Bronchial epithelial cell (primary cell): ENCODE results near the gene LRRC55. TPM values are rescaled to one million over a fixed set of nuclear protein-coding genes. Genes with fewer than 3 reads are reported as not detected.
A peak's percentile ranks its signal among the peaks of the same experiment; 100 is the strongest.

ENCODE experiments used
- DNase-seq: peaks from one replicate; pipeline ENCODE4 v3.0.0-alpha.2; 2010; ENCODE audit warnings: low read depth
- FAIRE-seq: peaks from 2 replicates; lab custom pipeline; 2011; peaks lifted over from hg19 to GRCh38; lab: Jason Lieb, UNC
- H3K27me3 ChIP-seq: 2 replicates; pipeline ENCODE4 v1.5.1; 2011; ENCODE audit warnings: low read length; ENCODE audit not compliant: control insufficient read depth, insufficient read depth
- H3K36me3 ChIP-seq: 2 replicates; pipeline ENCODE4 v1.5.1; 2011; ENCODE audit warnings: low read length; ENCODE audit not compliant: control insufficient read depth, insufficient read depth
- H3K4me3 ChIP-seq: 2 replicates; pipeline ENCODE4 v1.5.1; 2011; ENCODE audit warnings: mild to moderate bottlenecking, low read depth, low read length, control low read depth
- CTCF ChIP-seq: IDR thresholded peaks from 2 replicates; pipeline ENCODE4 v1.5.1; 2011; ENCODE audit warnings: mild to moderate bottlenecking, moderate library complexity, low read length, control low read depth, inconsistent platforms; ENCODE audit not compliant: insufficient read depth, severe bottlenecking
- total RNA-seq: library from RNA; depleted of rRNA; stranded (reverse); fragments of >200 nt; gene quantifications from 2 replicates; pipeline ENCODE4 v1.2.1, GENCODE V29; 2014

LRRC55 gene
- total RNA-seq, 1 donor from 2014 or later: not detected

- Histone ChIP-seq H3K36me3 (no peaks in the 10 kb centered on the region), H3K27me3 (no peaks in the 10 kb centered on the region), H3K4me3 (no peak overlapping the region)
- DNase-seq: peak; percentile 15
- TF ChIP-seq CTCF: no peak
- FAIRE-seq: no peak
Observed at GRCh38 chr11:57205041-57205641, 23.4 kb downstream of the LRRC55 start.

- FAIRE-seq: no peak
- H3K36me3 ChIP-seq: no peaks in the 10 kb centered on the region
- no peak for DNase-seq
- TF ChIP-seq CTCF: no peak
- no peaks in the 10 kb centered on the region for H3K27me3 ChIP-seq
- no peak overlapping the region for H3K4me3 ChIP-seq
Observed at GRCh38 chr11:57207168-57207567, 25.4 kb downstream of the LRRC55 start.

GRCh38 chr11:57210781-57211180, 29.0 kb downstream of the LRRC55 start:
- TF ChIP-seq CTCF: no peak
- FAIRE-seq (peak; percentile 7), DNase-seq (no peak)
- Histone ChIP-seq H3K27me3 (no peaks in the 10 kb centered on the region), H3K4me3 (no peak overlapping the region), H3K36me3 (no peaks in the 10 kb centered on the region)

GRCh38 chr11:57213342-57214097, 31.8 kb downstream of the LRRC55 start:
- Histone ChIP-seq H3K36me3 (no peaks in the 10 kb centered on the region), H3K4me3 (no peak overlapping the region), H3K27me3 (no peaks in the 10 kb centered on the region)
- no peak for TF ChIP-seq CTCF
- DNase-seq: no peak
- FAIRE-seq: no peak

GRCh38 chr11:57214098-57214417, 32.3 kb downstream of the LRRC55 start:
- FAIRE-seq (peak; percentile 62), DNase-seq (no peak)
- H3K4me3 ChIP-seq: no peak overlapping the region
- H3K36me3 ChIP-seq: no peaks in the 10 kb centered on the region
- TF ChIP-seq CTCF: no peak
- H3K27me3 ChIP-seq: no peaks in the 10 kb centered on the region
